Gastrocnemius medialis (tissue), 4 donors: ENCODE results near the gene TERB2.

Experiments
- POLR2A ChIP-seq, 2 donors: fragments of 450-650 bp; IDR thresholded peaks; one replicate each; pipeline ENCODE4 v1.6.1; 2017; ENCODE audit warnings: antibody characterized with exemption in 2 of 2, mild to moderate bottlenecking in 2 of 2, moderate library complexity in 2 of 2
- TF ChIP-seq, protein P1 (sequence below), 5 experiments: fragments of 450-650 bp in 3 of 5; fragments of 200-600 bp in 2 of 5; sonication (generic) in 2 of 5; IDR thresholded peaks in 4 of 5; conservative IDR thresholded peaks in 1 of 5; 1 replicate in 4 of 5; 2 replicates in 1 of 5; pipeline ENCODE4 v1.5.1; 2016 to 2019; ENCODE audit warnings: antibody characterized with exemption in 5 of 5, mild to moderate bottlenecking in 3 of 5, moderate library complexity in 3 of 5

DNA sequence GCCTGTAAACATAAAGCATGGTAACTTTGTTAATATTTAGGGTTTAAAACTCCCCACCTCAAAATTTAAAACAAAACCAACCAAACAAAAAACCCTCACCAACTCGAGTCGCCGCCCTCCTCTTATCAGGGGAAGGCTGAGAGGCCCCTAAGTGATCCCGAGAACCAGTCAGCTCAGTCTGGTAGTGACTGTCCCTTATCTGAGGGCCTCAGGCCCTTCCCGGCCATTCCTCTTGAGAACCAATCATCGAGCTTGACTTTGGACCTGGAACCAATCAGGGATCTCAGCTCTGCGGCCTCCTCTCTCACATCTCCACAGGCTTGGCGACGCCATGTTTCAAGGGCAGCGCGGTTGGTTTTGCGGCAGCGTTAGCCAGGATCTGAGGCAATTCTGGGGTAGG is at the start of gene TERB2:
- TF ChIP-seq, protein P1, sequence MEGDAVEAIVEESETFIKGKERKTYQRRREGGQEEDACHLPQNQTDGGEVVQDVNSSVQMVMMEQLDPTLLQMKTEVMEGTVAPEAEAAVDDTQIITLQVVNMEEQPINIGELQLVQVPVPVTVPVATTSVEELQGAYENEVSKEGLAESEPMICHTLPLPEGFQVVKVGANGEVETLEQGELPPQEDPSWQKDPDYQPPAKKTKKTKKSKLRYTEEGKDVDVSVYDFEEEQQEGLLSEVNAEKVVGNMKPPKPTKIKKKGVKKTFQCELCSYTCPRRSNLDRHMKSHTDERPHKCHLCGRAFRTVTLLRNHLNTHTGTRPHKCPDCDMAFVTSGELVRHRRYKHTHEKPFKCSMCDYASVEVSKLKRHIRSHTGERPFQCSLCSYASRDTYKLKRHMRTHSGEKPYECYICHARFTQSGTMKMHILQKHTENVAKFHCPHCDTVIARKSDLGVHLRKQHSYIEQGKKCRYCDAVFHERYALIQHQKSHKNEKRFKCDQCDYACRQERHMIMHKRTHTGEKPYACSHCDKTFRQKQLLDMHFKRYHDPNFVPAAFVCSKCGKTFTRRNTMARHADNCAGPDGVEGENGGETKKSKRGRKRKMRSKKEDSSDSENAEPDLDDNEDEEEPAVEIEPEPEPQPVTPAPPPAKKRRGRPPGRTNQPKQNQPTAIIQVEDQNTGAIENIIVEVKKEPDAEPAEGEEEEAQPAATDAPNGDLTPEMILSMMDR (IDR thresholded peaks at IDR 0.05 in 4 of 5, conservative IDR thresholded peaks at IDR 0.05 in 1 of 5), result no peak
- TF ChIP-seq POLR2A (IDR thresholded peaks at IDR 0.05), result no peak
